HG02588 (cell line): ENCODE measurements around the gene FAM98A.

ENCODE experiments used
- ATAC-seq: cut with Tn5 transposase; IDR thresholded peaks from one replicate; pipeline ENCODE4 v1.9.1; 2021; ENCODE audit warnings: mild to moderate bottlenecking, moderate library complexity; ENCODE audit not compliant: unreplicated experiment

FAM98A gene

GRCh38 chr2:33599175-33599942 is at the start of gene FAM98A:
FAM98A (minus strand) TSS chr2:33599299; CDS start chr2:33599221, 78 bp downstream.
- peak; percentile 91 for ATAC-seq

GRCh38 chr2:33645861-33646260 is 46.8 kb upstream of the FAM98A start:
- ATAC-seq: no peak

- no peak for ATAC-seq
Measured at GRCh38 chr2:33644215-33644614, 45.1 kb upstream of the FAM98A start.

DNA sequence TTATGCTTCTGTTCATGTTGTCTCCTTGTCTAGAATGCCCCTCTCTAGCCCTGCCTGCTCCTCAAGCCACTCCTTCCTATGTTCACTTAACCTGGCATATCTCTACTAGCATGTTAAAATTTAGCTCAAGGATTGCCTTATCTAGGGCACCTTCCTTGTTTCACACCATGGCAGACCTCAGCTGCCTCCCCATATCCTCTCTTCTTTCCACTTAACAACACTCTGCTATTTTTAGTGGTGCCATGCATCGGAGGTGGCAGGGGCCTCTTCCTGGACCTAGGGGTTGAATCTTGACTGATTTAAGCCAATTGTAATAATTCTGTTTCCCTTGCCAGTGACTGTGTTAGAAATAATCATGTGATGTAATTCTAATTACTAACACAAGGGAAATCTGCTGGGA is 36.9 kb upstream of the FAM98A start:
- ATAC-seq: no peak

GRCh38 chr2:33634261-33634910 is 35.3 kb upstream of the FAM98A start:
- no peak for ATAC-seq

DNA sequence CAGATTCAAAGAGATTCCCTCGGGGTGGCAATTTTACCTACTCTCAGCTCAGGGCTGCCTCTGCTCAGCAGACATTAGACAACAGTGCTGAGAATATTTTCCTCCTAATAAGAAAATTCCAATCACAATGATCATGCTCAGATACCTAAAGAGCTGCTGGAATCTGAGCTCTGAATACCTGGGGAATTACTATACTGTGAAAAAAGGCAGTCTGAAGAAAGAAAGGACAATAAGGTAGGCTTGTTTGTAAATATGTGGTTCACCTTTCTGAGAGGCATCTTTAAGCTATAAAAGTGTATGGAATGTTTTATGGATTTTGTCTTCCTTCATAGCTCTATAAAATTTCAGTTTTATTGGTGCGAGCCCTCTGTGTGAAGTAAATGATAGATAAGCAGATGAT is 34.2 kb upstream of the FAM98A start:
- no peak for ATAC-seq

DNA sequence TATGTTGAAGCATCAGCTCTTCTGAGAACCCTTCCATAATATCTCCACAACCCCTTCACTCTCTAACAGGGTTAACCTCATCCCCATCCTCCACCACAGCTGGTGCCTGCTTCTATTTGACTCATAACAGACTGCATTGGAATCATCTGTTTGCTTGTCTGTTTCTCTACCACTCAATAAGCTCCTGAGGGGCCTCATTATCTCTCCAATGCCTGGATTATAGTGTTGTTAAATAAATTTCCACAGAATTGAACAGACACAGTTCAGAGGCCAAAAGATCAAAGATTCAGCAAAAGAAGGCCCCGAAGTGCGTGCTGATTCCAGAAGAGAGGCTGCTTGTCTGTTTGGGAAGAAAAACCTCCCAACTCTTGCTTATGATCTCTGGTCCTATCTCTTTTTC is 33.7 kb upstream of the FAM98A start:
- no peak for ATAC-seq

DNA sequence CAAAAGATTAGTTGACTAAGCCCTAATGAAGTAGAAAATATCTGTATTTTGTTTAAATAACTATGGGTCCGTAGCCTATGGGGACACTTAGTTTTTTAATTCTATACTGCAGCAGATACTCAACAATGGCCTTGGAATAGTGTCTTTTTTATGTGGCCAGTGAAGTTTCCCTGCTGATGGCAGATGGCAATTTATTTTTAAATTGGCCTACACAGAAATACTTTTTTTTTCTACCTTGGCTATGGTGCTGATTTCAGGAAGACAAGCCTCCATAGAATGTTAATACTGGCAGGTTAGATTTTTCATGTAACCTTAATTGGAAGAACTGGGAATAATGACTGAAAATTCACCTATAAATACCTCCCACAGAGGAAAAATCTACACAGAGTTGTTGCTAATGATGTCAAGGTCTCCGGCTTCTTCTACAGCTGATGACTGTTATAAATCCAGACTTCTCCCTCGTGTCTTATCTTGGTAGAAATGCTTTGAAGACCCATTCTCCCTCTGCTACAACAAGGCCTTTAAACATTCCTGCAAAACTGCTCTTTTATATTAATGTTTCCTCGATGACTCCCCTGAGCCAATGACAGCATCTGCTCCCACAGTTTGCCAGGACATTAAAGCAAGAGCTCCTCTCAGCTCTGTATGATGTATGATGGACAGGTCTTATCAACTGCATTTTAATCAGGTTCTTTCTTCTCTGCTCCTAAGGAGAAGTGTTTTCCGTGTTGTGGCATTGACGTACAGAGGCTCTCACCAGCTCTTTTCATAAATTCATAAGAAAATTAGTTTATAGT is 29.1 kb upstream of the FAM98A start:
- no peak for ATAC-seq

DNA sequence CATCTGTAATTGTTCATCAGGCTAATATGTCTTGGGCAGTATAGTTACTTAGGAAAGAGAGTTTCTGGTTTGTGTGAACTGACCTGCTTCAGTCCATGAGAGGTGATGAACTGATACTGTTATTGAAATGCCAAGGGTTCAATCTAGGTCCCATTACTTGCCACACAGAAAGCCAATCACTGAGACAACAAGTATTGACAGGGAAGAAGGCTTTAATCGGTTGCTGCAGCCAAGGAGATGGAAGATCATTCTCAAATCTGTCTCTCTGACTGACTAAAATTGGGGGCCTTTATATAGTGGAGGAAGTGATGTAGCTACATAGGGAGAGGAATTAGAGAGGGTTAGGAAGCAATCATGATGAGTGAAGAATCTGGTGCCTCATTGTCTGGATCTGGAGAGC is 19.9 kb upstream of the FAM98A start:
- no peak for ATAC-seq

GRCh38 chr2:33617989-33618388 is 18.9 kb upstream of the FAM98A start:
- no peak for ATAC-seq

DNA sequence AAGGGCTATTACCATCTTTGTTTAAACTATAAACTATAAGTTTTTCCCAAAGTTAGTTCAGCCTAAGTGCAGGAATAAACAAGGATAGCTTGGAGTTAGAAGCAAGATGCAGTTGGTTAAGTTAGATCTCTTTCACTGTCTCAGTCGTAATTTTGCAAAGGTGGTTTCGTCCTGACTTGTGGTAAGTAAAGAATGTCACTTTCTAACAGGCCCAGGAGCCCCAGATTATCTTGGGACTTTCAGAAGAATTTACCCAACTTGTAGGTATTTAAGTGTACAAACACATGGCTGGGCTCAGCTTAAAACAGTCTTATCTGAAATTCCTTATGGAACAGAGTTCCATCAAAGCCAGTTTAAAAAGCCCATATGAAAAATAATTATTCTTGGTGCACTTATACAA is 18.3 kb upstream of the FAM98A start:
- no peak for ATAC-seq

DNA sequence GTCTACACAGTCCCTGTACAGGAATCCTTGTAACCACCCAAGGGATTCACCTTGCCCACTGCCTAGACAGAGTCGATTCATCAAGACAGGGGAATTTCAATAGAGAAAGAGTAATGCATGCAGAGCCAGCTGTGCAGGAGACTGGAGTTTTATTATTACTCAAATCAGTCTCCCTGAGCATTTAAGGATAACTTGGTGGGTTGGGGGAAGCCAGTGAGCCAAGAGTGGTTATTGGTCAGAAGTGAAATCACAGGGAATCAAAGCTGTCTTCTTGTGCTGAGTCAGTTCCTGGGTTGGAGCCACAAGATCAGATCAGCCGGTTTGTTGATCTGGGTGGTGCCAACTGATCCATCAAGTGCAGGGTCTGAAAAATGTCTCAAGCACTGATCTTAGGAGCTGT is 17.8 kb upstream of the FAM98A start:
- no peak for ATAC-seq

DNA sequence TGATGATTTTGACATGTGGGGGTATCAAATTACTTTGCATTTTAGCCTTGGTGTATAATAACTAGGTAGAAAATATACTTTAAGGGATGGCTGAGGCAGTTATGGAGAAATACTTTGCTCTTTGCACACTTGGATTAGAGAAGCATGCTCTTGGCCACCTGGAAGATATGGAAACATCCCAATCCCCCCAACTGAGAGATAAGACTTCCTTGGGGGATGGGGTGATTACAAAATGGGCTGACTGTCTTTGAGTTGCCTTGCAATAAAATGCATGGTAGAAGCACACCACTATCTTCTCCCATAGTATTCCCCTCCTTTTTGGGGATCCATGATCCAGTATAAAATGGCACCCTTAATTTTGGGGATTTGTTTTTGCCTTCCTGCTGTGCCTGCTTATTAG is 15.1 kb upstream of the FAM98A start:
- ATAC-seq: no peak

- no peak for ATAC-seq
Measured at GRCh38 chr2:33607905-33608304, 8.8 kb upstream of the FAM98A start.

GRCh38 chr2:33607251-33607721 is 8.2 kb upstream of the FAM98A start:
- no peak for ATAC-seq

- no peak for ATAC-seq
Measured at GRCh38 chr2:33606622-33607021, 7.5 kb upstream of the FAM98A start.

DNA sequence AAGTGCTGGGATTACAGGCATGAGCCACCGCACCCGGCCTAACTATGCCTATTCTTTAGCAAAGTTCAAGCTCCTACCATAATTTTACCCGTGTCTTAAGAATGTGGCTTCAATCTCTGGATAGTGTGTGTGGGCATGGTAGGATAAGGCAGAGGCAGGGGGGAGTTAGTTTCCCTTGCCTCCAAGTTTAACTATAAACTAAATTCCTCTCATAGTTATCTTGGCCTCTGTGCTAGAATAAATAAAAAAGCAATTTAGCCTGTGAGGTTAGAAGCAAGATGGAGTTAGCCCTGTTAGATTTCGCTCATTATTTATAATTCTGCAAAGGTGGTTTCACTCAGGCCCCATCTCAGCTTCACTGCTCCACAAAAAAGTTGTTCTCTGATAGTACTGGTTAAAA is 7.0 kb upstream of the FAM98A start:
- ATAC-seq: no peak

DNA sequence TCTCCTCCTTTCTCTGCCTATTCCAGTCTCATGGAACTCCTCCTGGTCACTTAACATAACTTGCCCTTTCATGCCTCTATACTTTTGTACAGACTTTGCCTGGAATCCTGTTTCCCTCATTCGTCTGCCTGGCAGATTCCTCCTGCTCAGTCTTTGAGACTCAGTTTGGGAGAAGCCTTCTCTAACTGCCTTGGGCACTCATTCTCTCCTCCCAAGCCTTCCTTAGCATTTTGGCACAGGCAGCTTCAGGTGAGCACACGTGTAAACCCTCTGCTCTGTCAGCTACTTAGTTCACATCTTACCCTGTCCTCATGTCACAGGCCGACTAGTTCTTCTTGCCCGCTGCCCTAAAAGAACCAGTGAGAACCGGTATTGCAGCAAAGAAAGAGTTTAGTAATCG is 6.0 kb upstream of the FAM98A start:
- no peak for ATAC-seq

GRCh38 chr2:33603416-33603815 is 4.3 kb upstream of the FAM98A start:
- ATAC-seq: no peak

- ATAC-seq: no peak
Measured at GRCh38 chr2:33602201-33602830, 3.2 kb upstream of the FAM98A start.

GRCh38 chr2:33599943-33600192 is 769 bp upstream of the FAM98A start:
- no peak for ATAC-seq
